NCI-H2196 (cell line): Measurements from ENCODE around the gene GALP.
"Not testable (repeated sequence)": the region's sequence is repeated elsewhere in the genome, so short reads cannot be mapped to it uniquely, and the experiment has no call there.

Experiments used
- DNase-seq: peaks from one replicate; lab custom pipeline; 2025; ENCODE audit not compliant: unreplicated experiment; lab: John Stamatoyannopoulos, UW

GALP gene

DNA sequence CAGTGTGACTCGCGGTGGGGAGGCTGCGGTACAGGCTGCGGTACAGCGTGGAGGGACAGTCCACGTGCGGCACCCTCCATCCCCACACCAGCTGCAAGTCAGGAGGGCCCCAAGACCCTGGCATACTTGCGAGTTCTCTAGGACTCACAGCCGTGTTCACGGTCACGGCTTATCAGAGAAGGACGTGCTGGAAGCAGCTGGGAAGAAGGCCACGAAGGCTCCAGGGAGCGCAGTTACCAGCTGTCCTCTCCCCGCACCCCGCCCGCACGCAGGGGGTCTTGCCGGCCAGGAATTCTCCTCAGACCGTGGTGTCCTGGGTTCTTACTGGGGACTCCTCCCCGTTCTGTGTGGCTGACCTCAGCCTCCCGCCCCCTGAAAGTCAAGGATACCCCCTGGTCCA, 28.5 kb upstream of the GALP start:
- DNase-seq: no peak

DNA sequence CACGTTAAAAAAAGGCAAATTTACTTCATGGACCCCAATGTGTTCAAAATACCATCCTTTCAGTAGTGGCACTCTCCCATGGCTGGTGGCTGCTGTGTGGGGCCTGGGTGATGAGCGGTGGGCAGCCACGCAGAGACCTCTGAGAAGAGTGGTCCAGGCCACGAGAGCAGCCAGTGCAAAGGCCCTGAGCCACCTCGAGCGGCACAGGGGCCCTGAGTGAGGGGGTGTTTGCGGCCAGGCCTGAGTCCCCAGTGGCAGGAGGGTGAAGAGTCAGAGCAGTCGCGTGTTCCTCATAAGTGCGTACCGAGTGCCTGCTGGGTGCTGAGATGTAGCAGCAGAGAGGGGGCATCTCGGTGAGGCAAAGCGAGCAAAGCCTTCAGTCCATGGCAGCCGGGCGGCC, 27.7 kb upstream of the GALP start:
- no peak for DNase-seq

DNA sequence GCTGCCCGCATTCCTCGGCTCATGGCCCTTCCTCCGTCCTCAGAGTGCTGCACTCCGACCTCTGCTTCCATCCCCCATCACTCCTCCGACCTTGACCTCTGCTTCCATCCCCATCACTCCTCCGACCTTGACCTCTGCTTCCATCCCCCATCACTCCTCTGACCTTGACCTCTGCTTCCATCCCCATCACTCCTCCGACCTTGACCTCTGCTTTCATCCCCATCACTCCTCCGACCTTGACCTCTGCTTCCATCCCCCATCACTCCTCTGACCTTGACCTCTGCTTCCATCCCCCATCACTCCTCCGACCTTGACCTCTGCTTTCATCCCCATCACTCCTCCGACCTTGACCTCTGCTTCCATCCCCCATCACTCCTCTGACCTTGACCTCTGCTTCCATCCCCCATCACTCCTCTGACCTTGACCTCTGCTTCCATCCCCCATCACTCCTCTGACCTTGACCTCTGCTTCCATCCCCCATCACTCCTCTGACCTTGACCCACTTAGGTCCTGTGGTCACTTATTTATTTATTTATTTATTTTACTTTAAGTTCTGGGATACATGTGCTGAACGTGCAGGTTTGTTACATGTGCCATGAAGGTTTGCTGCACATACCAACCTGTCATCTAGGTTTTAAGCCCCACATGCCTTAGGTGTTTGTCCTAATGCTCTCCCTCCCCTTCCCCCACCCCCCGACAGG, 26.7 kb upstream of the GALP start:
- not testable (repeated sequence) for DNase-seq

DNA sequence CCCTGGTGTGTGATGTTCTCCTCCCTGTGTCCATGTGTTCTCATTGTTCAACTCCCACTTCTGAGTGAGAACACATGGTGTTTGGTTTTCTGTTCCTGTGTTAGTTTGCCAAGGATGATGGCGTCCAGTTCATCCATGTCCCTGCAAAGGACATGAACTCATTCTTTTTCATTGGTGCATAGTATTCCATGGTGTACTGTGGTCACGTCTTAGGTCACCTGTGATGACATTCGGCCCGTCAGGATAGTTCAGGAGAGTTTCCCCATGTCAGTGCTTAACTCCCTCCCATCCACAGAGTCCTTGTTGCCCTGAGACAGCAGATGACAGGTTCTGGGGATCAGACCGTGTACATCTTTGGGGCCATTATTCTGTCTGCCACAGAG, 26.2 kb upstream of the GALP start:
- no peak for DNase-seq

DNA sequence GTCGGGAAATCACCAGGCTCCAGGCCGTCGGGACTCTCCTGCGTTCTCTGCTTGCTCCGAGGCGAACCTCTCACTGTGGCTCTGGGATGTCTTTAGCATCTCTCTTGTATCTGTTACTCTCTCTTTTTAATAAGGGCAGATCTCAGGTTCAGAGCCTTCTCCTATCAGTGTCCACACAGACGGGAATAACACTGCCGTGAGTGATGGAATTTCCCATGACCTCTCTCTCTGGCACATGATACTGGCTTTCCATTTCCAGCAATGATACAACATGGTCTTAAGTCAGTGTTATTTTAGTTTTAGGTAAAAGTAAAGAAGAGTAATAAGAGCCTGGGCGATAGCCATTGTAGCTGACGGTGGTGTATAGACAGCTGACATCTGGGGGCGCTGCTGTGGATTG, 25.4 kb upstream of the GALP start:
- no peak for DNase-seq

DNA sequence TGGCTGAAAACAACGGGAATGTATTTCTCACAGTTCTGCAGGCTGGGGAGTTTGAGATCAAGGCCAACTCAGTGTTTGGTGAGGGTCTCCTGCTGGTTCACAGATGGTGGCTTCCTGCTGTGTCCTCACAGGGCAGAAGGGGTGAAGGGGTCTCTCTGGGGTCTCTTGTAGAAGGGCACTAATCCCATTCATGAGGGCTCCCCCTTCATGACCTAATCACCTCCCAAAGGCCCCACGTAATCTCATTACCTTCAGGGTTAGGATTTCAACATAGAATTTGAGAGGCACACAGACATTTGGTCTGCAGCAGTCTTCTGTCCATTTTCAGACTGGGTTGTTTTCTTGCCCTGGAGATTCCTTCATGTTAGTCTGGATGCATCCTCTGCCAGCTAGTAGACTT, 23.2 kb upstream of the GALP start:
- DNase-seq: no peak

DNA sequence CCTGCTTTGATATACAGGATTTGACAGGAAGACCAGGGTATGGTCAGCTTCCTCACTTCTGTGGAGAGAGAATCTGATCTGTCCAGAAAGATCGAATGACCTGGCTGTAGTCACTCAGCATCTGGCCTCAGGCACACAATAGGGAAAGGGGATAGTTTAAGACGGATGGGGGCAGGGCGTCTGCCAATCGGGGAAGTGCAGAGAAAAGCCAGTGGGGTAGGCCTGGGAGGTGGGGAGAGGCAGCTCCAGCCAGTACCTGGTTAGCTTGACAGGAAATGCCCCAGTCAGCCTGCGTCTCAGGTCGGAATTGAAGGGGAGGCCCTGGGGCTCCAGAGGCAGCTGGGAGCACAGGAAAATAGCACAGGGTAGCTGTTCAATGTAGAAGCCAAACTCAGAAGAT, 22.3 kb upstream of the GALP start:
- peak; percentile 72 for DNase-seq

DNA sequence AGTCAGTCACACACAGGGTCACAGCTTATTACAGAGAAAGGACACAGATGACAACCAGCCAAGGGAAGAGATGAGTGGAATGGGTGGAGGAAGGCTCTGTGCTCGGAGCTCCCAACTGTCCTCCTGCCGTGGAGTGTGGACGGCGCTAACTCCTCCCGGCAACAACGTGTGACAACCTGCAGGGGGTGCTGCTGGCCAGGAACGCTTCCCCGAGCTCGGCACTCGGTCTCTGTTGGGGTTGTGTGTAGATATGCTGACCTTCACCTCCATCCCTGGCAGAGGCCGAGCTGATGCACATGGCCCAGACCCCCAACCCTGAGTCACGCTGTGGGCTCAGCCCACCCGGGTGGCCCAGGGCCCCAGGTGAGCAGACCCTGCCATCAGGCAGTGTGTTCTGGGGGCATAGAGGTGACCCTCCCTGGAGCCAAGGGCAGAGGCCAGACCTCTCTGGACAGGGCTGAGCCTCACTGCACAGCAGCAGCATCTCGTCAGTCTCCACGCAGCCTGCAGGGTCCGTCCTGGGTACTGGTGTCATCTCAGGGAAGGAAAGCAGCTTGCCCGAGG, 20.6 kb upstream of the GALP start:
- DNase-seq: no peak

DNA sequence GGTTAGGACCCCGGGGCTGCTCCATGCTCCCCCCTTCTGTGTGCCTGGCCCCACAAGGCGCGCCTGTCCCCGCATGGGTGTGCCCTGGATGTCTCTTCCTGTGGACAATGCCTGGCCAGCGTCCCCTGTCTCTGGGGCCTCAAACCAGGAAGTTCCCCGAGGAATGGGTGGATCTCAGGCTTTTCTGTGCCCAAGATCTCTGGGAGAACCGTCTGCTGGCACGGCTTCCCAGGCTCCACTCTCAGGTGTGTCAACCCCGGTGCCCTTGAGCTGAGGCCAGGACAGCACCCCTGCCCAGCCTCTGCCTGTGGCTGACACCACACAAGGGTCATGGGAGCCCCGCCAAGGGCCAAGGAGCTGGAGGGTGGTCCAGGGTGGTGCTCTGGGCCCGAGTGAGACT, 19.0 kb upstream of the GALP start:
- no peak for DNase-seq

DNA sequence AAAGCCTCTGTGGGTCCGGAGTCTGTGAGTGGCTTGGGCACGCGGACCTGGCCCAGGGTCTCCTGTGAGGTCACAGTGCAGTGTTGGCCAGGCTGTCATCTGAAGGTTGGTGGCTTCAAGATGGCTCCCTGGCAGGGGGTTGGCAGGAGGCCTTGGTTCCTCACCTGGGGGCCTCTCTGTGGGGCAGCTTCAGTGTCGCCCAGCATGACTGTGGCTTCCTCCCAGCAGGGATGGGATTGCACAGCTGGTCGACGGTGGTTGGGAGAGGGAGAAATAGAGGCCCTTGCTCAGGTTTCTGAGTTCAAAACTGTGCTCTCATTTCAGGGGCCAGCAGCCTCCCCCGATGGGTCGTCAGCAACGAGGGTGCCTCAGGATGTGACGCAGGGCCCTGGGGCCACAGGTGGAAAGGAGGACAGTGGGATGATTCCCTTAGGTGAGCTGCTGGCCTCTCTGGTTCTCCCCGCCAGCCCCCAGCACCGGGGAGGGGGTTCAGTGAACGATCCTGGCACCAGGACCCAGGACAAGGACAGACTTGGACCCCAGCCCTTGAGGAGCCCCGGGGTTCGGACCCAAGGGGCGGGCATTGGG, 17.5 kb upstream of the GALP start:
- no peak for DNase-seq

DNA sequence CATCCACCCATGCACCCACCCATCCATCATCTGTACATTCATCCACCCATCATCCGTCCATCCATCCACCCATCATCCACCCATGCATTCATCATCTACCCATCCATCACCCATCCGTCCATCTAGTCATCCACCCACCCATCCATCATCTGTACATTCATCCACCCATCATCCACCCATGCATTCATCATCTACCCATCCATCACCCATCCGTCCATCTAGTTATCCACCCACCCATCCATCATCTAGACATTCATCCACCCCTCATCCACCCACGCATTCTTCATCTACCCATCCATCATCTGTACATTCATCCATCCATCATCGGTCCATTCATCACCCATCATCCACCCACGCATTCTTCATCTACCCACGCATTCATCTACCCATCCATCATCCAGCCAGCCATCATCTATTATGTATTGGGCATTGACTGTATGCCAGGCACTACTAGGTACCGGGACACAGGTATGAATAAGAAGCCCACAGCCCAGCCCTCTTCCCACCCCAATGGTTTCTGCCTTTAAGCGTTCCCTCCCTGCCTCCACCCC, 16.7 kb upstream of the GALP start:
- no peak for DNase-seq

DNA sequence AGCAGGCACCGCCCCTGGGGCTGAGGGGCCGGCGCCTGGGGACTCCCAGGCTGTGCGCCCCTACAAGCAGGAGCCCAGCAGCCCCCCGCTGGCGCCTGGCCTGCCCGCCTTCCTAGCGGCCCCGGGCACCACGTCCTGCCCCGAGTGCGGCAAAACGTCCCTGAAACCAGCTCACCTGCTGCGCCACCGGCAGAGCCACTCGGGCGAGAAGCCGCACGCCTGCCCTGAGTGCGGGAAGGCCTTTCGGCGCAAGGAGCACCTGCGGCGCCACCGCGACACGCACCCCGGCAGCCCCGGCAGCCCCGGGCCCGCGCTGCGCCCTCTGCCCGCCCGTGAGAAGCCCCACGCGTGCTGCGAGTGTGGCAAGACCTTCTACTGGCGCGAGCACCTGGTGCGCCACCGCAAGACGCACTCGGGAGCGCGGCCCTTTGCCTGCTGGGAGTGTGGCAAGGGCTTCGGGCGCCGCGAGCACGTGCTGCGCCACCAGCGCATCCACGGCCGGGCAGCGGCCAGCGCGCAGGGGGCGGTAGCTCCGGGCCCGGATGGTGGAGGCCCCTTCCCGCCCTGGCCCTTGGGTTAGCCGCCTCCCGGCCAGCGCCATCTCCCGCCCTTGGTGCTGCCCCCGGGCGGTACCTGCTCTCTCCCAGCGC, 16.1 kb upstream of the GALP start:
- DNase-seq: no peak

DNA sequence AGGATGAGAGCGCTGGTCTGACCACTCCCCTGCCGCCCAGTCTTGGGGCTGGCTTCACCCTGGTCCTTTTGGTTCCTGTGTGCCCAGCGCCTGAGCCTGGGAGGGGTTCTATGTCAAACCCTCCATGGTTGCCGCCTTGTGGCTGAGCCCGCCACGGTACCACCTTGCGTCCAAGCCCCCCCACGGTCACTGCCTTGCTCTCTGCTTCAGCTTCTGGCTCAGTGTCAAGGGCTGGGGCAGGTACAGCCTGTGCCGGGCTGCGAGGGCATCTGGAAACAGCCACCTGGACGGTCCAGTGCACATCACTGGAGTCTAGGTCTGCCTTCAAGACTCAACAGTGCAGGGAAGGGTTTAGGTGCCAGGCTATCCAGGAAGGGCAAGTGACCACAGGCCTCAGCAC, 14.3 kb upstream of the GALP start:
- DNase-seq: no peak

DNA sequence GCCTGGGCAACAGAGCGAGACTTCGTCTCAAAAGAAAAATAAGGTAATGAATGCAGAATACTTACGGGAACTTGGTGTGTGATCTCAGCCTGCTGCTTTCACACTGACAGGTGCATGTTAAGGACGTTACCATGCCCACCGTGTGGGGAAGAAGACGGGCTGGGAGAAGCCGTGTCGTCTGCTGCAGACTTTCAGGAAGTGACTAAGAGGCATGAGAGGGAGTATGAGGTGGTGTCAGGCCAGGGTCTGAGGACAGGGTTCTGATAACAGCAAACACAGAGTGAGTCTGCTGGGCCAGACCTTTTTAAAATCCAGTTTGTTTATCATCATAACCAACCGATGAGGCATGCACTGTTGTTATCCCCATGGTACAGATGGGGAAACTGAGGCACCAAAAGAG, 13.6 kb upstream of the GALP start:
- no peak for DNase-seq

DNA sequence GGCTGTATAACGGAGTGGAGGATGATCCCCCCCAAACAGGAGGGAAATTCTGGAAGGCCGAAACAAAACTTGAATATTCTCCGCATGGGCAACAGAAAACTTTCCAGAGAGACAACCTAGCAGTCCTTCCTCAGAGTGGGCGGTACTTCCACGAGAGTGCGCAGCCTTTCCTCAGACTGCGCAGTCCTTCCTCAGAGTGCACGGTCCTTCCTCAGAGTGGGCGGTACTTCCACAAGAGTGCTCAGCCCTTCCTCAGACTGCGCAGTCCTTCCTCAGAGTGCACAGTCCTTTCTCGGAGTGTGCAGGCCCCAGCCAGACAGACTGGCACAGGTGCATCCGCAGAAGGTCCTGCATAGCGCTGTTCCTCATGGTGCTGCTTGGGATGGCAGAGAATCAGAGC, 12.7 kb upstream of the GALP start:
- no peak for DNase-seq

DNA sequence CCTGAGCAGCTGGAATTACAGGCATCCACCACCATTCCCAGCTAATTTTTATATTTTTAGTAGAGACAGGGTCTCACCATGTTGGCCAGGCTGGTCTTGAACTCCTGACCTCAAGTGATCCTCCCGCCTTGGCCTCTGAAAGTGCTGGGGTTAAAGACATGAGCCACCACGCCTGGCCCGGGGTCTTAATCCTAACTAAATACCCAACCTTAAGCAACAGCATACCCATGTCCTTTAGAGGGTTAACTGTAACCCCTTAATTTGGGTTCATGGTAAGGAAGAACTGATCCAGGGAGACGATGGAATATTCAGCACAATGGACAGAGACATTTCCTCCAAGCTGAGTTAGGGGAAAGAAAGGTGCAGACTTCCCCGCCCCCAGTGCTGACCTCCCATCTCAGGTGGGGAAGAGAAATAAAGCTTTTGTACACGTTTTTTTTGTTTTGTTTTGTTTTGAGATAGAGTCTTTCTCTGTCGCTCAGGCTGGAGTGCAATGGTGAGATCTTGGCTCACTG, 8.7 kb upstream of the GALP start:
- DNase-seq: no peak

DNA sequence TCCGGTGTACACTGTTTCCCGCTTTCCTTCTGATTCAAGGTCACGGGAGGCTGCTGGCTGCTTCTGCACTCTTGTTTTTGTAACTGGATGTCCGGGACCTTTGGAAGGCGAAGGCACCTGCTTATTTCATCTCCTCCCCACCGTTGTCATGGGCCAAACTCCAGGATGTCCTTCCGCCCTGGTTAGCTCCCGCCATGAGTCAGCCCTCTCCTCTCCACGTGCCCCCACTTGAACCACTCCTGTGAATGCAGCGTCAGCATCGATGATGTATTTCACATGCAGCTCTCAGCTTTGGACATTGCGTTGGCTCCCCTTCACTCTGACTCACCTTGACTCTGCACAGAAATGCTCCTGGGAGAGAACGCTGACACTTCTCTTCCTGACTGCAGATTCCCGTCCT, 5.5 kb upstream of the GALP start:
- DNase-seq: peak; percentile 93

DNA sequence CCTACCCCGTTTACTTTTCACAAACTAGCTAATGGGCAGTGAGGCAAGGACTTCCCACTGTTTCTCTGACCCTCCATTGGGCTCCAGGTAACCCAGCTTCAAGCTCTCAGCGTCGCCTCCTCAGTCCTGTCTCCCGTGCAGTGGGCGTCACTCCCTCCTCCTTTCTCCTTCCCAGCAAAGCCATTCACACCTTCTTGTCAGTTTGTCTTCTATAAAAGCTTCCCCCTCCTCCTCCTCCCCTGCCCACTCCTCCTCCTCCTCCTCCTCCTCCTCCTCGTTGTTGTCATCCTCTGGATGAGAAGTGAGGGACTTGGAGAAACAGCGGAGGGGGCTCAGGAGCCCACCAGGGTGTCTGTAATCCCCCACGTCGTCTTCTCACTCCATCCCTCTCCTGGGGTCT, 1.7 kb upstream of the GALP start:
- no peak for DNase-seq

DNA sequence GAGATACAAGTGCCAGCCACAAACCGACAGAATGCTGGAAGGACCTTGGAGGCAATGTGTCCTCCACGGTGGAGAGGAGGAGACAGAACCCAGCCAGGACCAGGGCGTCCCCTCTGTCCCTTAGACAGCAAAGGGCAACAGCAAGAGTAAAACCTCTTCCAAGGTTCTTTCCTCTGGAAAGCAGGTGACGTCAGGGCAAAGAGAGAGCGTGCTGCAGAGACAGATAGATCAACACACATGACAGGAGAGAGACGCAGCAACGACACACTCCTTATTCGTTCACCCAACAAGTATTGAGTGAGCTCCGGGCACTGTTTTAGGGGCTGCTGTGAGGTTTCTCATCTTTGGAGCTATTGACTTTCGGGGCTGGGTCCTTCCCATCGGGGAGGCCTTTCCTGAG, 1.3 kb upstream of the GALP start:
- no peak for DNase-seq

DNA sequence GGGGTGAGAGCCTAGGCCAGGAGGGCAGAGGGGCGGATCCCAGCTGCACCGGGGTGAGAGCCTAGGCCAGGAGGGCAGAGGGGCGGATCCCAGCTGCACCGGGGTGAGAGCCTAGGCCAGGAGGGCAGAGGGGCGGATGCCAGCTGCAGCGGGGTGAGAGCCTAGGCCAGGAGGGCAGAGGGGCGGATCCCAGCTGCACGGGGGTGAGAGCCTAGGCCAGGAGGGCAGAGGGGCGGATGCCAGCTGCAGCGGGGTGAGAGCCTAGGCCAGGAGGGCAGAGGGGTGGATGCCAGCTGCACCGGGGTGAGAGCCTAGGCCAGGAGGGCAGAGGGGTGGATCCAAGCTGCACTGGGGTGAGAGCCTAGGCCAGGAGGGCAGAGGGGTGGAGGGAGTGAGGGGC, 502 bp downstream of the GALP start:
- not testable (repeated sequence) for DNase-seq

DNA sequence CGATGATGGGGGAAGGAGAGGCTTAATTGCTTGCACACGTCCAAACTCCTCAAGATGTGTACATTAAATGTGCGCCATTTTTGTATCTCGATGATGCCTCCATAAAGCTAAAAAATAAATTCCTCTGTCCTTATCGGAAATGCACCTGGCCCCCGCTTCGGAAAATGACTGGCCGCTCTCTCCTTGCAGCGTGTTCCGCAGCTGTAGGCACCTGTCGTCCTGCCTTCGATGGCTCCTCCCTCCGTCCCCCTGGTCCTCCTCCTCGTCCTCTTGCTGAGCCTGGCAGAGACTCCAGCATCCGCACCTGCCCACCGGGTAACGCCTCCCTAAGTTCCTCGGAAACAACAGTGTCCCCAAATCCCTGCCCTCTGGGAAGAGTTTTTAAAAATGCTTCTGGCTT, 1.1 kb downstream of the GALP start:
- no peak for DNase-seq
